ENCODE results near the gene CELA3B.
"Not testable (repeated sequence)": the region's sequence is repeated elsewhere in the genome, so short reads cannot be mapped to it uniquely, and the experiment has no call there.

CELA3B gene

DNA sequence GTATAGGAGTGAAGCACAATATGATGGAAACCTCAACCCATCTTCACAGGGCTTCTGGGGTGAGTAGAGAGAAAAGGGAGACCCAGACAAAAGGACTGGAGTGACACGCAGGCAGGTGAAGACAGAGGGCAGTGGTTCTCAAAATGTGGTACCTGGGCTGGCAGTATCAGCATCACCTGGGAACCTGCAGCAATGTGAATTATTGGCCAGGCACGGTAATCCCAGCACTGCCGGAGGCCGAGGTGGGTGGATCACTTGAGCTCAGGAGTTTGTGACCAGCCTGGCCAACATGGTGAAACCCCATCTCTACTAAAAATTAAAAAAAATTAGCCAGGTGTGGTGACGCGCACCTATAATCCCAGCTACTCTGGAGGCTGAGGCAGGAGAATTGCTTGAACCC, 5.3 kb downstream of the CELA3B start:
- H3K27ac Mint-ChIP-seq, H3K4me1 Mint-ChIP-seq, H3K9me3 Mint-ChIP-seq, H3K4me3 Mint-ChIP-seq, ATAC-seq, H3K27me3 Mint-ChIP-seq, H3K36me3 Mint-ChIP-seq: not testable (repeated sequence)

DNA sequence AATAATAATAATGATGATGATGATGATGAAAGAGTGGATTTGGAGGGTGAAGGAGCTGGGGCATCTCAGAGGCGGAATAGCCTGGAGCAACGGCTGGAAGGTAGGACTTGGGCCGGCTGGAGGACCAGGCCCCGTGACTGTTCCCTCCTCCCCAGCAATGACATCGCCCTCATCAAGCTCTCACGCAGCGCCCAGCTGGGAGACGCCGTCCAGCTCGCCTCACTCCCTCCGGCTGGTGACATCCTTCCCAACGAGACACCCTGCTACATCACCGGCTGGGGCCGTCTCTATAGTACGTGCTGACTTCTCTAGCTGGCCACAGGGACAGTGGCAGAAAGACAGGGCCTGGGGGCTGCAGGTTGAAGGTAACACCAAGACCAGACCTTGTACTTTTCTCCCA, 6.7 kb downstream of the CELA3B start:
- not testable (repeated sequence) for H3K4me3 Mint-ChIP-seq

DNA sequence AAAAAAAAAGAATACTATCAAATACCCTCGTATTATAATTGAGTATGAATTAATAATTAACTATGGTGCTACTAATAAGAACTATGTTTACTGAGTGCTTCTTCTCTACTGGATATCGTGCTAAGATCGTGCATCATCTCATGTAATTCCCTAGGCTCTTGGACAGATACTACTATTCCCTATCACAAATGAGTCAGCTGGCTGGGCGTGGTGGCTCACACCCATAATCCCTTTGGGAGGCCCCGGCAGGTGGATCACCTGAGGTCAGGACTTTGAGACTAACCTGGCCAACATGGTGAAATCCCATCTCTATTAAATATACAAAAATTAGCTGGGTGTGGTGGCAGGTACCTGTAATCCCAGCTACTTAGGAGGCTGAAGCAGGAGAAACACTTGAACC, 9.1 kb downstream of the CELA3B start:
- H3K4me1 Mint-ChIP-seq, result not testable (repeated sequence)

More for the DNA sequence above, 6.7 kb downstream of the CELA3B start:
- ATAC-seq, H3K27ac Mint-ChIP-seq, H3K9me3 Mint-ChIP-seq, H3K27me3 Mint-ChIP-seq, H3K36me3 Mint-ChIP-seq, H3K4me1 Mint-ChIP-seq: not testable (repeated sequence)

DNA sequence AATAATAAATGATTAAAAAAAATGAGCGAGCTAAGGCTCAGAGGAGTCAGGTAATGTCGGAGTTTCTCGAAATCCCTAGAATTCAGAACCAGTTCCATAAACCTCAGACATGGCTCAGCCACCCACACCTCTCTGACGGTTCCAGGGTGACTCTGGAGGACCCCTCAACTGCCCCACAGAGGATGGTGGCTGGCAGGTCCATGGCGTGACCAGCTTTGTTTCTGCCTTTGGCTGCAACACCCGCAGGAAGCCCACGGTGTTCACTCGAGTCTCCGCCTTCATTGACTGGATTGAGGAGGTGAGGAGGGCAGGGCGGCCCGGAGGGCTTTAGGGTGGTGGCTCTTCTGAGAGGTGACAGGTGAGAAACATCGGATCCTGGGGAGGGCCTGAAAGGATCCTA, 9.6 kb downstream of the CELA3B start:
- ATAC-seq, H3K27ac Mint-ChIP-seq, H3K9me3 Mint-ChIP-seq, H3K4me1 Mint-ChIP-seq, H3K4me3 Mint-ChIP-seq, H3K36me3 Mint-ChIP-seq, H3K27me3 Mint-ChIP-seq: not testable (repeated sequence)

More for the DNA sequence above, 9.1 kb downstream of the CELA3B start:
- H3K36me3 Mint-ChIP-seq, H3K27ac Mint-ChIP-seq, ATAC-seq, H3K4me3 Mint-ChIP-seq, H3K9me3 Mint-ChIP-seq, H3K27me3 Mint-ChIP-seq: not testable (repeated sequence)

DNA sequence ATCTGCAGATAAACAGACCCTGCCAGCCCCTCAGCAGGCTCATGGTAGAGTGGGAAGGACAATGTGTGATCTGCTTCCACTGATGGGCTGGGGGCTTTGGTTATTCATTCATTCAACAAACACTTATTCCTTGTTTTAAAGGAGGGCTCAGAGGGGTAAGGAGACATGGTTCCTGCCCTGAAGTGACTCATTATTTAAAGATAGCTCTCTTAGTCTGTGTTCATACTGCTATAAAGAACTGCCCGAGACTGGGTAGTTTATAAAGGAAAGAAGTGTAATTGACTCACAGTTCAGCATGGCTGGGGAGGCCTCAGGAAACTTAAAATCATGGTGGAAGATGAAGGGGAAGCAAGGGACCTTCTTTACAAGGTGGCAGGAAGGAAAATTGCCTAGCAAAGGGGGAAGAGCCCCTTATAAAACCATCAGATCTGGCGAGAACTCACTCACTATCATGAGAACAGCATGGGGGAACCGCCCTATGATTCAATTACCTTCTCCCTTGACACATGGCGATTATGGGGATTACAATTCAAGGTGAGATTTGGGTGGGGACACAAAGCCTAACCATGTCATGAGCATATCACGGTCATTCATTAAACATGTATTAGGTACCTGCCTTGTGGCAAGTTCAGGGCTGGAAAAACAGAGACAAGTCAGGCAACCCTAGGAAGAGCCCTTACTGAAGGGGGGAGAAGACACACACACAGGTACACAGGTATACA, 13.0 kb downstream of the CELA3B start:
- not testable (repeated sequence) for ATAC-seq, H3K4me3 Mint-ChIP-seq, H3K9me3 Mint-ChIP-seq, H3K4me1 Mint-ChIP-seq, H3K27me3 Mint-ChIP-seq, H3K36me3 Mint-ChIP-seq, H3K27ac Mint-ChIP-seq

DNA sequence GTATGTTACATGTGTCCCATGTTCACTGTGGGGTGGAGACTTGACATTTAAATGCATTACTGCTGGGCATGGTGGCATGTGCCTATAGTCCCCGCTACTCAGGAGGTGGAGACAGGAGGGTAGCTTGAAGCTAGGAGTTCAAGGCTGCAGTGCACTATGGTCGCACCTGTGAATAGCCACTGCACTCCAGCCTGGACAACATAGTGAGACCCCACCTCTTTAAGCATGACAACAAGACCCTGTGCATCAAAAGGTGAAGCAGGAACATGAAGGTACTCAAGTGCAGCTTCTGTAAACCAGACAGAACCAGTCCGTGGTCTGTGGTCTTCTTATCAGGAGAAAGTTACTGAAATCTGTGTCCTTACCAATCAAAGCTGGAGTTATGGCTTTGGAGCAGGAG, 15.4 kb downstream of the CELA3B start:
- ATAC-seq, H3K27me3 Mint-ChIP-seq, H3K36me3 Mint-ChIP-seq, H3K9me3 Mint-ChIP-seq, H3K4me1 Mint-ChIP-seq, H3K4me3 Mint-ChIP-seq, H3K27ac Mint-ChIP-seq: not testable (repeated sequence)

DNA sequence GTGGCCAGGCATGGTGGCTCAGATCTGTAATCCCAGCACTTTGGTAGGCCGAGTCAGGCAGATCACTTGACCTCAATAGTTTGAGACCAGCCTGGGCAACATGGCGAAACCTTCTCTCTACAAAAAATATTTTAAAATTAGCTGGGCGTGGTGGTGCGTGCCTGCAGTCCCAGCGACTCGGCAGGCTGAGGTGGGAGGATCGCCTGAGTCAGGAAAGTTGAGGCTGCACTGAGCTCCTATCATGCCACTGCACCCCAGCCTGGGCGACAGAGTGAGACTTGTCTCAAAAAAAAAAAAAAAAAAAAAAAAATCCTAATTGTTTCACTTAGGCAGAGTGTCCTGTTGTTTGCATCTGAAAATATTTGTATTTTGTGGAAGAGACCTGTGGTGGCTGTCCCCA, 17.9 kb downstream of the CELA3B start:
- not testable (repeated sequence) for H3K27ac Mint-ChIP-seq, H3K36me3 Mint-ChIP-seq, ATAC-seq, H3K4me3 Mint-ChIP-seq, H3K4me1 Mint-ChIP-seq, H3K27me3 Mint-ChIP-seq, H3K9me3 Mint-ChIP-seq

DNA sequence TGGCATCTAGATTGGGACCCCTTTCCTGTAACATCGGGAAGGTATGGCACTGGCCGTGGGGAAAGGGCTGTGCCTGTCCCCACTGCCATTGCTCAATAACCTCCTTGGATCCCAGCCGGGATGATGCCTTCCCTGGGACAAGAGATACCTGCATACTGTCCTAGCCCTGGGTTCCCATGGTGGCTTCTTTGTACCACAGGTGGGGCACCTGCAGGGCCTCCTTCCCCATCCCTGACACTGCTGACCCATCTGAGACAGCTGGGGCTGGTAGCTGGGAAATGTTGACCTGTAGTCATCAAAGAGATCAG, 19.8 kb downstream of the CELA3B start:
- H3K4me3 Mint-ChIP-seq, H3K27me3 Mint-ChIP-seq, H3K27ac Mint-ChIP-seq, ATAC-seq, H3K9me3 Mint-ChIP-seq, H3K36me3 Mint-ChIP-seq, H3K4me1 Mint-ChIP-seq: not testable (repeated sequence)

DNA sequence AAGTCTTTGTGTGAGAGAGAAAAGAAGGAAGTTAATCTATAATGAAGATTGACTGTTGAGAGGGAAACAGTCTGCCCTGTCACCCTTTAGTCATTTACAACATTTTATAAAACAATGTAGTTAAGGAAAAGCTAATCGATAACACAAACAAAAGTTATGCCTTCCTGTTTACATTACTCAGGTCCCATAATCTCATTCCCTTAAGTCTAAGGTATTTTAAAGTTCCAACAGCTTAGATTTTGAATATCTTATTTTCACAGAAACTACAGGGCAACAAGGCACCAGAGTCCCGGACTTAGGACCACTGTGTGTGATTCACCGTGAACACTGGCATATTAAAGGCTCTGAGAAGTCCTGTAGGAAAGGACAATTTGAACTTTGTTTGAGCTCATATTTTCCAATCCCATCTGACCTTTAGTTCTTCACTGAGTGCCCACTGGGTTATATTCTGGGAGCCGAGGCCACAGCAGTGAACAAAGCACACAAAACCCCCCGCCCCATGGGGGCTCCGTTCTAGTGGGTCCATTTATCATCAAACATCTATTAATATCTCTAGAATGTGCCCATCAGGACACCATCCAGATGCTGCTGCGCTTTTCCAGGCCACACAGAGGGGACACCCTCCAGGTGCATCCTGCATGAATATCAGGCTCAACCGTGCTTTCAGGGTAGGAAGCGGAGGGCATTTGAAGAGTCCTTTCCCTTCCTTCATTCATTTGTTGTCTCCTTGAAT, 21.2 kb downstream of the CELA3B start:
- not testable (repeated sequence) for H3K27ac Mint-ChIP-seq, ATAC-seq, H3K9me3 Mint-ChIP-seq, H3K4me1 Mint-ChIP-seq, H3K36me3 Mint-ChIP-seq, H3K27me3 Mint-ChIP-seq, H3K4me3 Mint-ChIP-seq

DNA sequence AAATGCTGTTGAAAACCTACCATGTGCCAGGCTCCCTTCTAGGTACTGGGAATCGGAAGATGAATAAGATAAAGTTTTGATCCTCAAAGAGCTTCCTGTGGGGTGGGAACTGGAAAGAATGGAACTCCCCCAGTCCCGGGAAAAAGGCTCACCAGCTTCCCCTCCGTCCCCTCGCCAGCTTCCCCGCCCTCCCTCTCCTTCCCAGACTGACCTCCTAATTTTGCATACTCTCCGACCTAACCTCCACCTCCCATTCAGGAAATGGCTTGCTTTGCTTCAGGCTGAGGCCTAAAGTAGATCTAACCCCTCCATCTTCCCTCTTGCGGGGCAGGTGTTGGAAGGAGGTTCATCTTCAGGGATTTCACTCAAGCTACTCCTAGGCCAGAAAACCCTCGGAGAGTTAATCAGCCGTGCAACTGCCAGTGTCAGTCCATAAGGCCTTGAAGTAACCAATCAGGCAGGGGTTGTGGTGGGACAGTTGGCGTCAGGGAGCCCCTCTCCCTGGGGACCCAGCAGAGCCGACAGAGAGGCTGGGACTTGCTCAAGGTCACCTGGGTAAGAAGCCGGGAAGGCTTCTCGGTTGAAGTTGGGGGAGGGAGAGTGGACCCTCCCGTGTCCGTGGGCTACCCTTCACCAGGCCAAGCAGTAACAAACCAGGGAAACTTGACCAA, 21.9 kb downstream of the CELA3B start:
- H3K4me1 Mint-ChIP-seq, H3K27ac Mint-ChIP-seq, H3K4me3 Mint-ChIP-seq, H3K9me3 Mint-ChIP-seq, H3K27me3 Mint-ChIP-seq, ATAC-seq, H3K36me3 Mint-ChIP-seq: not testable (repeated sequence)

DNA sequence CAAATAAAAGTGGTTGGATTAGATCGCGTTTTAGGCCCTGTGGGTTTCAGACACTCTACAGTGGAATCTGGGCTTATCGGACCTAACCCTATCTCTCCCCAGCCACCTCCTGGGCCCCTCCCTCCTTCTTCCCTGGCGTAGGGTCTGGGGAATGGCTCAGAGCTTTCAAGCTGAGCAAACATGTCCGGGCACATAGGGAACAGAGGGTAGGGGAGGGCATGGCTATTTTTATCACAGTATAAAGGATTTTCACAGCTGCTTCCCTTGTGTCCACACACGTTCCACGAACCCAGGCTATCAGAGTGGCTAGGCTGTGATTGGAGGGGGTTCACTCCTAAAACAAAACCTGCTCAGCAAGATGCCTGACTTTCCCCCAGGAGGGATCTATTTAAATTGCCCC, 22.8 kb downstream of the CELA3B start:
- H3K27ac Mint-ChIP-seq, H3K9me3 Mint-ChIP-seq, H3K36me3 Mint-ChIP-seq, H3K4me1 Mint-ChIP-seq, ATAC-seq, H3K27me3 Mint-ChIP-seq, H3K4me3 Mint-ChIP-seq: not testable (repeated sequence)

DNA sequence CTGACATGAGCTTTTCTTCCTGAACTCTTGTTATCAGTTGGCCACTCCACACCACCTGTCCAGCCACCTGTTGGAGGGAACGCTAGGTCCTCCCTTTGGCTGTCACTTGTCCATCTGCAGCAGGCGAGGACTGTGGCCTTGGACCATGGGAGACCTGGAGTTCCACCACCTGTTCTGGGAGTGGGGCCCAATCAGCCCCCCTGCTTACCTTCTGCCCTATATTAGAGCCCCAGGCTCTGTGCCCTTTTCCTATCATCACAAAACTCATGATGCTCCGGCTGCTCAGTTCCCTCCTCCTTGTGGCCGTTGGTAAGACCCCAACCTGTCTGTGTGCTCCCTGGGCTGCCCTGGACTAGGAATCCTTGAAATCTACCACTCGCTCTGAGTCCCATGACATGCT, 24.6 kb downstream of the CELA3B start, which contains the start of gene CELA3A:
TSS of gene CELA3A (plus strand) at position 249 of the 400 bp plus-strand sequence. CDS start at position 267, 18 bp downstream.
- no peaks in the 10 kb centered on the region for H3K9me3 Mint-ChIP-seq
- peaks cover 9% of the 10 kb centered on the region for H3K27me3 Mint-ChIP-seq
- H3K27ac Mint-ChIP-seq, result no peak within 1 kb of the TSS
- no peaks in the 10 kb centered on the region for H3K4me1 Mint-ChIP-seq
- no peaks in the 10 kb centered on the region for H3K36me3 Mint-ChIP-seq
- no peak within 1 kb of the TSS for H3K4me3 Mint-ChIP-seq
- ATAC-seq, result no peak

DNA sequence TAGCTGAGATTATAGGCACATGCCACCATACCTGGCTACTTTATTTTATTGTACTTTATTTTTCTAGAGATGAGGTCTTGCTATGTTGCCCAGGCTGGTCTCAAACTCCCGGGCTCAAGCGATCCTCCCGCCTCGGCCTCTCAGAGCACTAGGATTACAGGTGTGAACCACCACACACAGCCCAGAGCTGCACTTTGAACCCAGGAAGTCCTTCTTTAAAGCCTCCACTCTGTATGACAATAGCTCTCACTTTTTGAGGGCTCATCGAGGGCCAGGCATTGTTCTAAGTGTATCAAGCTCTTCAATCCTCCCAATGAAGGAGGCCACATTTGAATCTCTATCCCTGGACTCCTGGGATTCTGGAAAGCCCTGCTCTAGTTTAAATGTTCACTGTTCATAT, 25.6 kb downstream of the CELA3B start:
- not testable (repeated sequence) for H3K36me3 Mint-ChIP-seq, H3K9me3 Mint-ChIP-seq, H3K4me1 Mint-ChIP-seq

DNA sequence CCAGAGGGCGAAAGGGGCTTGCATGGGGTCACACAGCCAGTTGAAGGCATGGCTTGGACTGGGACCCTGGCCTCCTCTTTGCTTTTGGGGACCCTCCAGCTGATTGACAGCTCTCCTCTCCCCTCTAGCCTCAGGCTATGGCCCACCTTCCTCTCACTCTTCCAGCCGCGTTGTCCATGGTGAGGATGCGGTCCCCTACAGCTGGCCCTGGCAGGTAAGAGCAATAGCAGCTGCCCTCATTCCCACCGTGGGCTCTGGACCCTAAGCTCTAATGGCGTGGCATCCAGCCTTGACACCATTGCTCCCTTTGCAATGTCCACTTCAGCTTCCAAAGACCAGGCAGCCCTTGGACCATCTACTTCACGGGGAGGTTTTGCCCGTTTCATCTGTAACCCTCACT, 26.1 kb downstream of the CELA3B start:
- not testable (repeated sequence) for H3K4me3 Mint-ChIP-seq, H3K4me1 Mint-ChIP-seq, H3K27me3 Mint-ChIP-seq, H3K36me3 Mint-ChIP-seq, ATAC-seq, H3K9me3 Mint-ChIP-seq, H3K27ac Mint-ChIP-seq

More for the DNA sequence above, 25.6 kb downstream of the CELA3B start:
- H3K27ac Mint-ChIP-seq, ATAC-seq, H3K4me3 Mint-ChIP-seq, H3K27me3 Mint-ChIP-seq: not testable (repeated sequence)

DNA sequence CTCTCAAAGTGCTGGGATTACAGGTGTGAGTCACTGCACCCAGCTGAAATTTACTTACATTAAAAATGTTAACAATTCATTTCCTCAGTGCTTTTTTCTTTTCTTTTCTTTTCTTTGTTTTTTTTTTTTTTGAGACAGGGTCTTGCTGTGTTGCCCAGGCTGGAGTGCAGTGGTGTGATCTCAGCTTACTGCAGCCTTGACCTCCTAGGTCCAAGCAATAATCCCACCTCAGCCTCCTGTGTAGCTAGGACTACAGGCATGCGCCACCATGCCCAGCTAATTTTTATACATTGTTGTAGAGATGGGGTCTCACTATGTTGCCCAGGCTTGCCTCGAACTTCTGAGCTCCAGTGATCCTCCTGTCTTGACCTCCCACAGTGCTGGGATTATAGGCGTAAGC, 27.1 kb downstream of the CELA3B start:
- not testable (repeated sequence) for H3K27me3 Mint-ChIP-seq, H3K36me3 Mint-ChIP-seq, H3K27ac Mint-ChIP-seq, ATAC-seq, H3K4me1 Mint-ChIP-seq, H3K4me3 Mint-ChIP-seq, H3K9me3 Mint-ChIP-seq
